Panc1 (cell line): Measurements from ENCODE around the gene TGFBR1. TPM values are rescaled to one million over a fixed set of nuclear protein-coding genes. Genes with fewer than 3 reads are reported as not detected.

Experiments used
- ATAC-seq: fragments of 200-7000 bp; cut with Tn5 transposase; 2 replicates; pipeline ENCODE4 v1.9.1; 2020; ENCODE audit warnings: mild to moderate bottlenecking, moderate library complexity
- BruUV-seq: library from RNA; stranded (reverse); fragments of 400-500 nt; replicated peaks from 2 replicates; lab custom pipeline; 2021; lab: Mats Ljungman, UMichigan
- CTCF ChIA-PET: fragments of 300-600 bp; sonication (Branson Sonifier 250); formaldehyde crosslinking; loops from one replicate; lab custom pipeline; 2022; ENCODE audit warnings: antibody characterized with exemption; lab: Charles Lee
- POLR2A ChIA-PET: fragments of 300-600 bp; sonication (Branson Sonifier 250); formaldehyde crosslinking; loops from one replicate; lab custom pipeline; 2022; ENCODE audit warnings: antibody characterized with exemption; lab: Charles Lee
- DNase-seq: peaks from one replicate; pipeline ENCODE4 v3.0.0-alpha.2; 2010; ENCODE audit warnings: low read depth, low spot score
- H3K27ac ChIP-seq: 2 replicates; pipeline ENCODE4 v1.5.1; 2011; ENCODE audit warnings: mild to moderate bottlenecking, low read length, inconsistent platforms
- H3K27me3 ChIP-seq: fragments of 200-500 bp; sonication (Bioruptor generic); 2 replicates; pipeline ENCODE4 v1.6.0; 2014; ENCODE audit warnings: low read length, inconsistent platforms; ENCODE audit not compliant: control insufficient read depth, insufficient read depth
- H3K36me3 ChIP-seq: fragments of 200-500 bp; sonication (Bioruptor generic); 2 replicates; pipeline ENCODE4 v1.5.1; 2014; ENCODE audit warnings: inconsistent platforms, mild to moderate bottlenecking, low read length, moderate library complexity; ENCODE audit not compliant: control insufficient read depth, insufficient read depth
- H3K4me1 ChIP-seq: 2 replicates; pipeline ENCODE4 v1.5.1; 2011; ENCODE audit warnings: inconsistent platforms, mild to moderate bottlenecking, low read length, moderate library complexity; ENCODE audit not compliant: control insufficient read depth, insufficient read depth
- H3K4me3 ChIP-seq, 2 experiments: 2 replicates each; pipeline ENCODE4 v1.5.1; 2011 to 2012; ENCODE audit warnings: low read depth in 2 of 2, low read length in 2 of 2, mild to moderate bottlenecking in 2 of 2, inconsistent platforms in 1 of 2, moderate library complexity in 1 of 2
- H3K9me3 ChIP-seq: fragments of 200-500 bp; sonication (Bioruptor generic); 2 replicates; pipeline ENCODE4 v1.5.1; 2014; ENCODE audit warnings: low read depth, mild to moderate bottlenecking, inconsistent platforms, low read length, moderate library complexity; ENCODE audit not compliant: control insufficient read depth, insufficient read depth
- CTCF ChIP-seq: fragments of 450-650 bp; IDR thresholded peaks from 2 replicates; pipeline ENCODE4 v1.5.1; 2017; ENCODE audit warnings: mild to moderate bottlenecking
- POLR2AphosphoS5 ChIP-seq: IDR thresholded peaks from 2 replicates; pipeline ENCODE4 v1.6.1; 2012; ENCODE audit warnings: mild to moderate bottlenecking, low read depth, low read length, moderate library complexity
- REST ChIP-seq, 2 experiments: IDR thresholded peaks; 2 replicates each; pipeline ENCODE4 v1.6.1; 2011 to 2012; ENCODE audit warnings: low read depth in 2 of 2, control low read depth in 1 of 2, low read length in 1 of 2, mild to moderate bottlenecking in 1 of 2, moderate library complexity in 1 of 2; ENCODE audit not compliant: insufficient read depth in 1 of 2
- SIN3A ChIP-seq: IDR thresholded peaks from 2 replicates; pipeline ENCODE4 v1.6.1; 2012; ENCODE audit warnings: low read depth, mild to moderate bottlenecking, low read length, moderate library complexity, borderline replicate concordance; ENCODE audit not compliant: insufficient read depth
- TCF7L2 ChIP-seq: IDR thresholded peaks from 2 replicates; pipeline ENCODE4 v1.6.1; 2011; ENCODE audit warnings: mild to moderate bottlenecking, low read depth, low read length, inconsistent platforms
- in situ Hi-C: cut with HindIII; loops from 2 replicates; pipeline ENCODE4 v1.10.0; 2016; ENCODE audit warnings: low sequenced_read_pairs, low pct_unique_long_range_greater_than_20kb
- intact Hi-C: fragments of 100-400 bp; cut with micrococcal nuclease; formaldehyde crosslinking; loops from one replicate; pipeline ENCODE4 v1.10.0; 2022; ENCODE audit not compliant: unreplicated experiment
- total RNA-seq: library from RNA; stranded (reverse); gene quantifications from one replicate; pipeline ENCODE4 v1.2.1, GENCODE V29; 2021; ENCODE audit not compliant: unreplicated experiment

The TGFBR1 gene
- total RNA-seq, 1 experiment from 2014 or later = 22.2 TPM

GRCh38 chr9:99187311-99187710, 82.4 kb downstream of the TGFBR1 start:
- intact Hi-C loops (loop anchor here (10.0 kb wide), 1 partner anchor 617 kb away; no protein-coding TSS in a partner anchor), in situ Hi-C loops (no loop called here)
- no TSS peak for BruUV-seq
- no peak for DNase-seq
- TF ChIP-seq REST (IDR thresholded peaks at IDR 0.05; ENCODE audit: insufficient read depth in 1 of 2, low read depth in 2 of 2, low read length in 1 of 2) (no peak), TCF7L2 (no peak), CTCF (no peak), POLR2AphosphoS5 (no peak), SIN3A (no peak)
- no peak for ATAC-seq
- H3K9me3 ChIP-seq = no peaks in the 10 kb centered on the region
- POLR2A ChIA-PET = no interaction called here
- H3K27ac ChIP-seq = no peak overlapping the region
- H3K27me3 ChIP-seq = peaks cover 4% of the 10 kb centered on the region
- no peaks in the 10 kb centered on the region for H3K4me1 ChIP-seq
- H3K36me3 ChIP-seq = no peaks in the 10 kb centered on the region
- no peak overlapping the region for H3K4me3 ChIP-seq
- CTCF ChIA-PET = no interaction called here

- CTCF ChIA-PET = no interaction called here
- no TSS peak for BruUV-seq
- H3K36me3 ChIP-seq = no peaks in the 10 kb centered on the region
- no peak overlapping the region for H3K27ac ChIP-seq
- POLR2A ChIA-PET = no interaction called here
- DNase-seq (no peak), ATAC-seq (no peak)
- H3K27me3 ChIP-seq = peaks cover 4% of the 10 kb centered on the region
- in situ Hi-C loops (no loop called here), intact Hi-C loops (loop anchor here (10.0 kb wide), 1 partner anchor 616 kb away; no protein-coding TSS in a partner anchor)
- H3K4me3 ChIP-seq = no peak overlapping the region
- no peaks in the 10 kb centered on the region for H3K4me1 ChIP-seq
- H3K9me3 ChIP-seq = no peaks in the 10 kb centered on the region
- TF ChIP-seq SIN3A = no peak
- no peak for TF ChIP-seq REST (IDR thresholded peaks at IDR 0.05; ENCODE audit: insufficient read depth in 1 of 2, low read depth in 2 of 2, low read length in 1 of 2)
- TF ChIP-seq TCF7L2 = no peak
- TF ChIP-seq CTCF = no peak
- TF ChIP-seq POLR2AphosphoS5 = no peak
These were observed 84.3 kb downstream of the TGFBR1 start for GRCh38 chr9:99189186-99189585.
